HepG2 (cell line): ENCODE data around the gene VTN. TPM values are rescaled to one million over a fixed set of nuclear protein-coding genes. Genes with fewer than 3 reads are reported as not detected.

Source experiments
- ASH2L ChIP-seq: fragments of 300-600, 200-600 bp; sonication (generic); IDR thresholded peaks from 2 replicates; pipeline ENCODE4 v1.7.0; 2017; ENCODE audit warnings: low read depth, mild to moderate bottlenecking, moderate library complexity, mixed read lengths, low read length; ENCODE audit not compliant: insufficient read length
- DRAP1 ChIP-seq: IDR thresholded peaks from 2 replicates; pipeline ENCODE4 v1.6.1; 2016; ENCODE audit warnings: missing genetic modification reagents, missing compliant biosample characterization
- EHMT2 ChIP-seq: fragments of 200-600 bp; sonication (generic); IDR thresholded peaks from 2 replicates; pipeline ENCODE4 v1.7.0; 2017; ENCODE audit warnings: antibody characterized with exemption, low read depth, low read length, borderline replicate concordance
- HOXA9 ChIP-seq: sonication (generic); formaldehyde crosslinking; IDR thresholded peaks from 2 replicates; pipeline ENCODE4 v1.8.1; 2022; ENCODE audit warnings: missing genetic modification reagents, mild to moderate bottlenecking, moderate library complexity, borderline replicate concordance
- JUND ChIP-seq: sonication (generic); formaldehyde crosslinking; IDR thresholded peaks from 2 replicates; pipeline ENCODE4 v1.8.0; 2022; ENCODE audit warnings: mild to moderate bottlenecking, missing genetic modification reagents
- KLF12 ChIP-seq: sonication (generic); formaldehyde crosslinking; IDR thresholded peaks from 2 replicates; pipeline ENCODE4 v1.4.0; 2020; ENCODE audit warnings: missing genetic modification reagents, borderline replicate concordance
- KLF15 ChIP-seq: sonication (generic); formaldehyde crosslinking; IDR thresholded peaks from 2 replicates; pipeline ENCODE4 v1.8.1; 2023; ENCODE audit warnings: borderline replicate concordance, mild to moderate bottlenecking, inconsistent platforms, missing genetic modification reagents, mixed read lengths
- TBL1XR1 ChIP-seq: fragments of 150-350 bp; IDR thresholded peaks from 2 replicates; pipeline ENCODE4 v1.6.1; 2014; ENCODE audit warnings: borderline replicate concordance, low read length; ENCODE audit not compliant: partially characterized antibody
- TEAD3 ChIP-seq: optimal IDR thresholded peaks from 2 replicates; pipeline ENCODE3; 2016; ENCODE audit warnings: borderline replicate concordance
- USF2 ChIP-seq, 2 experiments: sonication (generic) in 1 of 2; formaldehyde crosslinking in 1 of 2; IDR thresholded peaks; 2 replicates each; pipeline versions ENCODE4 v1.5.1 to v1.6.1; 2011 to 2020; ENCODE audit warnings: borderline replicate concordance in 1 of 2, low read depth in 1 of 2, low read length in 1 of 2, mild to moderate bottlenecking in 1 of 2, missing genetic modification reagents in 1 of 2, moderate library complexity in 1 of 2
- ZBTB20 ChIP-seq: sonication (generic); formaldehyde crosslinking; IDR thresholded peaks from 2 replicates; pipeline ENCODE4 v1.8.1; 2023; ENCODE audit warnings: missing genetic modification reagents, low read depth, mild to moderate bottlenecking, borderline replicate concordance
- ZNF296 ChIP-seq: sonication (generic); formaldehyde crosslinking; conservative IDR thresholded peaks from 2 replicates; pipeline ENCODE4 v1.5.0; 2020; ENCODE audit warnings: mild to moderate bottlenecking, missing genetic modification reagents
- ZNF318 ChIP-seq: sonication (generic); formaldehyde crosslinking; IDR thresholded peaks from 2 replicates; pipeline ENCODE4 v1.4.0; 2020; ENCODE audit warnings: mild to moderate bottlenecking, missing genetic modification reagents
- ZNF703 ChIP-seq: sonication (generic); formaldehyde crosslinking; IDR thresholded peaks from 2 replicates; pipeline ENCODE4 v1.5.1; 2020; ENCODE audit warnings: missing genetic modification reagents, mild to moderate bottlenecking, moderate library complexity, borderline replicate concordance
- ZNF781 ChIP-seq: sonication (generic); formaldehyde crosslinking; IDR thresholded peaks from 2 replicates; pipeline ENCODE4 v1.5.1; 2020; ENCODE audit warnings: borderline replicate concordance, mild to moderate bottlenecking, missing genetic modification reagents; ENCODE audit errors: not compliant biosample characterization
- ZSCAN31 ChIP-seq: sonication (generic); formaldehyde crosslinking; IDR thresholded peaks from 2 replicates; pipeline ENCODE4 v1.5.0; 2020; ENCODE audit warnings: low read depth, mild to moderate bottlenecking, missing genetic modification reagents
- polyA plus RNA-seq, 8 experiments: library from polyadenylated mRNA; depleted of rRNA in 3 of 8; stranded (reverse) in 7 of 8; unstranded in 1 of 8; fragments of >200 nt; fragmentation: Illumina TruSeq in 4 of 8; extraction: Trizol in 4 of 8; gene quantifications; 2 replicates each; pipeline versions ENCODE4 v1.2.1 to v1.2.3, GENCODE V29; 2011 to 2016; ENCODE audit warnings: low read depth in 4 of 8, missing spikeins in 1 of 8, mixed read lengths in 1 of 8; ENCODE audit not compliant: insufficient read depth in 1 of 8
- total RNA-seq, 5 experiments: library from RNA; depleted of rRNA; stranded (reverse); fragments of >200 nt; fragmentation: Illumina TruSeq; extraction: Trizol; gene quantifications; 2 replicates each; pipeline ENCODE4 v1.2.3, GENCODE V29; 2016; ENCODE audit warnings: low read depth in 1 of 5

VTN gene
- total and polyA plus RNA-seq, 2 of the 13 experiments (the other 11 are each of a cell fraction or from before 2014, with no cell fraction given) = 108 to 131 TPM

- no peak for TF ChIP-seq ZNF318
- no peak for TF ChIP-seq KLF15
- TF ChIP-seq TEAD3 = no peak
- no peak for TF ChIP-seq TBL1XR1
- 0 out of 2 replicates have a peak, but pooled peaks have one; percentile 4 for TF ChIP-seq USF2 (IDR thresholded peaks at IDR 0.05; ENCODE audit: low read depth, low read length)
- no peak for TF ChIP-seq USF2 (CRISPR knock-in tag; IDR thresholded peaks at IDR 0.05; ENCODE audit: borderline replicate concordance)
- no peak for TF ChIP-seq ZNF781 (CRISPR knock-in tag)
- TF ChIP-seq ZSCAN31 (CRISPR knock-in tag) = no peak
- no peak for TF ChIP-seq ZNF703 (CRISPR knock-in tag)
- peak; percentile 43; the same call in 1 of the 2 replicates for TF ChIP-seq EHMT2
- no peak for TF ChIP-seq HOXA9 (CRISPR knock-in tag)
- no peak for TF ChIP-seq JUND (CRISPR knock-in tag)
- no peak for TF ChIP-seq ASH2L
- peak; percentile 48; the same call in 1 of the 2 replicates for TF ChIP-seq DRAP1 (CRISPR knock-in tag)
- peak; percentile 41; the same call in 1 of the 2 replicates for TF ChIP-seq ZBTB20 (CRISPR knock-in tag)
- TF ChIP-seq ZNF296 = no peak
- no peak for TF ChIP-seq KLF12 (CRISPR knock-in tag)
Observed at GRCh38 chr17:28416703-28417311, 46.7 kb upstream of the VTN start (continued).
